Neural cell (in vitro differentiated cells): ENCODE measurements around the gene ZFP64. TPM values are rescaled to one million over a fixed set of nuclear protein-coding genes. Genes with fewer than 3 reads are reported as not detected.

ENCODE experiments used
- H2AFZ ChIP-seq: fragments of 200-600, 300-800 bp; sonication (generic), shearing (Covaris generic); 2 replicates; pipeline ENCODE4 v1.6.0; 2014; ENCODE audit warnings: low read depth, mild to moderate bottlenecking, antibody characterized with exemption, low read length, moderate library complexity
- H3F3A ChIP-seq: fragments of 200-600 bp; shearing (Covaris generic); 2 replicates; pipeline ENCODE4 v1.6.1; 2016; ENCODE audit warnings: mild to moderate bottlenecking, moderate library complexity, mixed read lengths, antibody characterized with exemption, low read length; ENCODE audit not compliant: insufficient read depth, poor library complexity, severe bottlenecking
- H3K27ac ChIP-seq: fragments of 200-600, 300-800 bp; sonication (generic), shearing (Covaris generic); 2 replicates; pipeline ENCODE4 v1.5.1; 2014; ENCODE audit warnings: mild to moderate bottlenecking, low read length, moderate library complexity
- H3K27me3 ChIP-seq: fragments of 300-800, 200-600 bp; sonication (generic), shearing (Covaris generic); 2 replicates; pipeline ENCODE4 v1.6.0; 2014; ENCODE audit warnings: mild to moderate bottlenecking, low read depth, low read length, moderate library complexity; ENCODE audit not compliant: insufficient read depth
- H3K36me3 ChIP-seq: fragments of 300-800, 200-600 bp; sonication (generic), shearing (Covaris generic); 2 replicates; pipeline ENCODE4 v1.5.1; 2014; ENCODE audit warnings: mild to moderate bottlenecking, antibody characterized with exemption, low read length, moderate library complexity; ENCODE audit not compliant: insufficient read depth
- H3K4me2 ChIP-seq: fragments of 300-800, 200-600 bp; sonication (generic), shearing (Covaris generic); 2 replicates; pipeline ENCODE4 v1.6.0; 2014; ENCODE audit warnings: mild to moderate bottlenecking, low read length
- H3K4me3 ChIP-seq: fragments of 300-800, 200-600 bp; sonication (generic), shearing (Covaris generic); 2 replicates; pipeline ENCODE4 v1.5.1; 2014; ENCODE audit warnings: mild to moderate bottlenecking, low read length, moderate library complexity
- H3K79me2 ChIP-seq: fragments of 200-600 bp; shearing (Covaris generic); replicated peaks from 2 replicates; pipeline ENCODE4 v1.6.0; 2014; ENCODE audit warnings: mild to moderate bottlenecking, low read length, moderate library complexity; ENCODE audit not compliant: insufficient read depth
- H3K9ac ChIP-seq: fragments of 300-800, 200-600 bp; sonication (generic), shearing (Covaris generic); 2 replicates; pipeline ENCODE4 v1.6.1; 2016; ENCODE audit warnings: mild to moderate bottlenecking, low read length, mixed read lengths
- H3K9me2 ChIP-seq: fragments of 200-600 bp; shearing (Covaris generic); 2 replicates; pipeline ENCODE4 v1.6.1; 2016; ENCODE audit warnings: mild to moderate bottlenecking, low read length, mixed read lengths; ENCODE audit not compliant: insufficient read depth
- H3K9me3 ChIP-seq: fragments of 200-600, 300-800 bp; sonication (generic), shearing (Covaris generic); 2 replicates; pipeline ENCODE4 v1.6.1; 2016; ENCODE audit warnings: mild to moderate bottlenecking, mixed run types, low read length, moderate library complexity, mixed read lengths
- H4K20me1 ChIP-seq: fragments of 200-600 bp; shearing (Covaris generic); 2 replicates; pipeline ENCODE4 v1.6.1; 2016; ENCODE audit warnings: mild to moderate bottlenecking, mixed run types; ENCODE audit not compliant: insufficient read depth
- CTCF ChIP-seq: fragments of 450-650 bp; IDR thresholded peaks from 2 replicates; pipeline ENCODE4 v1.5.1; 2014; ENCODE audit warnings: antibody characterized with exemption, mild to moderate bottlenecking, moderate library complexity; ENCODE audit not compliant: poor library complexity, severe bottlenecking
- EP300 ChIP-seq: fragments of 450-650 bp; conservative IDR thresholded peaks from 2 replicates; pipeline ENCODE4 v1.6.1; 2014; ENCODE audit warnings: antibody characterized with exemption, mild to moderate bottlenecking, moderate library complexity; ENCODE audit not compliant: poor library complexity, severe bottlenecking
- EZH2 ChIP-seq: fragments of 200-600, 300-800 bp; shearing (Covaris generic), sonication (generic); IDR thresholded peaks from 2 replicates; pipeline ENCODE4 v1.6.1; 2014; ENCODE audit warnings: antibody characterized with exemption, low read length, borderline replicate concordance, mild to moderate bottlenecking; ENCODE audit not compliant: insufficient read depth, poor library complexity, severe bottlenecking
- MXI1 ChIP-seq: fragments of 450-650 bp; conservative IDR thresholded peaks from 2 replicates; pipeline ENCODE4 v1.6.1; 2014; ENCODE audit warnings: antibody characterized with exemption, mild to moderate bottlenecking; ENCODE audit not compliant: poor library complexity, severe bottlenecking
- POLR2AphosphoS5 ChIP-seq: IDR thresholded peaks from 2 replicates; pipeline ENCODE4 v1.6.1; 2012
- RAD21 ChIP-seq: fragments of 450-650 bp; conservative IDR thresholded peaks from 2 replicates; pipeline ENCODE4 v1.6.1; 2014; ENCODE audit warnings: antibody characterized with exemption, mild to moderate bottlenecking, moderate library complexity
- REST ChIP-seq: IDR thresholded peaks from 2 replicates; pipeline ENCODE4 v1.6.1; 2012; ENCODE audit warnings: borderline replicate concordance
- SMC3 ChIP-seq: fragments of 450-650 bp; conservative IDR thresholded peaks from 2 replicates; pipeline ENCODE4 v1.6.1; 2014; ENCODE audit warnings: antibody characterized with exemption, mild to moderate bottlenecking, moderate library complexity; ENCODE audit not compliant: poor library complexity
- TAF1 ChIP-seq: IDR thresholded peaks from 2 replicates; pipeline ENCODE4 v1.6.1; 2012; ENCODE audit warnings: low read depth
- polyA plus RNA-seq: library from polyadenylated mRNA; depleted of rRNA; stranded (reverse); fragments of >200 nt; gene quantifications from 2 replicates; pipeline ENCODE4 v1.2.3, GENCODE V29; 2014

ZFP64 gene
- polyA plus RNA-seq, 1 donor from 2014 or later, result 4.7 TPM

- H3K79me2 ChIP-seq, result no peaks in the 10 kb centered on the region
- H3K4me2 ChIP-seq, result no peak overlapping the region
- H4K20me1 ChIP-seq, result no peaks in the 10 kb centered on the region
- TF ChIP-seq EZH2, result no peak
- no peak for TF ChIP-seq SMC3
- no peak for TF ChIP-seq POLR2AphosphoS5
- TF ChIP-seq TAF1, result no peak
- TF ChIP-seq EP300, result no peak
- no peak for TF ChIP-seq REST
- TF ChIP-seq RAD21, result no peak
- TF ChIP-seq CTCF, result no peak
- TF ChIP-seq MXI1, result no peak
- no peak overlapping the region for H2AFZ ChIP-seq
- H3F3A ChIP-seq, result no peaks in the 10 kb centered on the region
- H3K27ac ChIP-seq, result no peak overlapping the region
- no peaks in the 10 kb centered on the region for H3K9me3 ChIP-seq
- no peaks in the 10 kb centered on the region for H3K36me3 ChIP-seq
- no peak overlapping the region for H3K4me3 ChIP-seq
- no peaks in the 10 kb centered on the region for H3K9me2 ChIP-seq
- no peaks in the 10 kb centered on the region for H3K27me3 ChIP-seq
- no peak overlapping the region for H3K9ac ChIP-seq
These were observed 61.2 kb downstream of the ZFP64 start for GRCh38 chr20:52130406-52130805.

GRCh38 chr20:52129611-52130010 is 62.0 kb downstream of the ZFP64 start:
- Histone ChIP-seq H3K4me3 (no peak overlapping the region), H3K9ac (no peak overlapping the region), H3K27me3 (no peaks in the 10 kb centered on the region), H3F3A (no peaks in the 10 kb centered on the region), H3K4me2 (no peak overlapping the region), H2AFZ (no peak overlapping the region), H3K36me3 (no peaks in the 10 kb centered on the region), H3K79me2 (no peaks in the 10 kb centered on the region), H4K20me1 (no peaks in the 10 kb centered on the region), H3K9me2 (no peaks in the 10 kb centered on the region), H3K27ac (no peak overlapping the region), H3K9me3 (no peaks in the 10 kb centered on the region)
- TF ChIP-seq REST, result no peak
- no peak for TF ChIP-seq EZH2
- TF ChIP-seq POLR2AphosphoS5, result no peak
- TF ChIP-seq SMC3, result no peak
- TF ChIP-seq TAF1, result no peak
- TF ChIP-seq MXI1, result no peak
- TF ChIP-seq EP300, result no peak
